Fibroblast of pulmonary artery (primary cell): Measurements from ENCODE around the gene VPS26B.

Source experiments
- DNase-seq: peaks from one replicate; pipeline ENCODE4 v3.0.0-alpha.2; 2010; ENCODE audit warnings: low read depth
- H3K4me3 ChIP-seq: replicated peaks from 2 replicates; pipeline ENCODE4 v1.5.1; 2011; ENCODE audit warnings: low read depth, mild to moderate bottlenecking, control low read depth, low read length, moderate library complexity
- CTCF ChIP-seq: IDR thresholded peaks from 2 replicates; pipeline ENCODE4 v1.5.1; 2011; ENCODE audit warnings: mild to moderate bottlenecking, control low read depth, low read length, inconsistent platforms; ENCODE audit errors: missing control alignments

The VPS26B gene

GRCh38 chr11:134294664-134295063, 70.2 kb downstream of the VPS26B start:
- no peak overlapping the region for H3K4me3 ChIP-seq
- no peak for TF ChIP-seq CTCF
- DNase-seq: no peak
